Gastrocnemius medialis (tissue), 4 donors: ENCODE measurements around the gene PRSS53.

Source experiments
- CTCF ChIP-seq, 5 experiments: fragments of 450-650 bp in 3 of 5; fragments of 200-600 bp in 2 of 5; sonication (generic) in 2 of 5; IDR thresholded peaks in 4 of 5; conservative IDR thresholded peaks in 1 of 5; 1 replicate in 4 of 5; 2 replicates in 1 of 5; pipeline ENCODE4 v1.5.1; 2016 to 2019; ENCODE audit warnings: antibody characterized with exemption in 5 of 5, mild to moderate bottlenecking in 3 of 5, moderate library complexity in 3 of 5
- POLR2A ChIP-seq, 2 donors: fragments of 450-650 bp; IDR thresholded peaks; one replicate each; pipeline ENCODE4 v1.6.1; 2017; ENCODE audit warnings: antibody characterized with exemption in 2 of 2, mild to moderate bottlenecking in 2 of 2, moderate library complexity in 2 of 2

GRCh38 chr16:31084584-31085302, 4.0 kb downstream of the PRSS53 start:
- no peak for TF ChIP-seq CTCF (IDR thresholded peaks at IDR 0.05 in 4 of 5, conservative IDR thresholded peaks at IDR 0.05 in 1 of 5)
- TF ChIP-seq POLR2A (IDR thresholded peaks at IDR 0.05), result no peak
